ENCODE data around the gene RBMS3.

The RBMS3 gene

DNA sequence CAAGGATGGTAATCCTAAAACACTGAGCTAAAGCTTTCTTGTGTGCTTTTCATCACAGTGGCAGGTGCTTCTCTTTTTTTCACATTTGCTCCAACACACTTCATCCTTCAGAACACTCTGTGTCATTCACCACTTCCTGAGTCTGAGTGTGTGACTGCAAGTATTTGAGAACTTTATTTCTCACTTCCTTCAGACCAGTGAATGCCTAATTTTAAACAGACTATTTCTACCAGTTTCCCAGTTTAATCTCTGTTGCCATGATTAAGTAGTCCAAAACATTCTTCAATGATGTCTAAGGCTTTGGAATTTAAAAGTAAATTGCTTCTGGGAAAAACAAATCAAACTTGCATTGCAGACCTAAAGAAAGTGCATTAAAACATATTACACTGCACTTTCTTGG lies 541.2 kb downstream of the RBMS3 start:
- peak; percentile 2 for DNase-seq (ENCODE audit: extremely low read depth, insufficient read length)
- no peak for TF ChIP-seq CTCF (IDR thresholded peaks at IDR 0.05; ENCODE audit: insufficient read depth, low read length, poor library complexity, severe bottlenecking)

DNA sequence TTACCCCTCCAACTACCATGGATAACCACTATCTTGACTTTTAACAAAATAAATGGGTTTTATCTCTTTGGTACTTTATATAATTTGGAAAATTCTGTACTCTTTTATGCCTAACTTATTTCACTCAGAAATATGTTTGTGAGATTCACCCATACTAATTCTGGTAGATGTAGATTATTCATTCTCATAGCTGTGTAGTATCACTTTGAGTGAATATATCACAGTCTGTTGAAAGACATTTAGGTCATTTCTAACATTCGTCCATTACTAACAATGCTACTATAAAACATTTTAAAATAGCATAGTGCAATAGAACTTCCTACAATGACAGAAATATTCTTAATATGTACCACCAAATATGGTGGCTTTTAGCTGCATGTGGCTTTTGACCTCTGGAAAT lies 542.4 kb downstream of the RBMS3 start:
- TF ChIP-seq CTCF (IDR thresholded peaks at IDR 0.05; ENCODE audit: insufficient read depth, low read length, poor library complexity, severe bottlenecking): no peak
- DNase-seq (ENCODE audit: extremely low read depth, insufficient read length): no peak
- Histone ChIP-seq H3K27me3 (replicated peaks; ENCODE audit: control insufficient read depth, insufficient read depth, low read length) (no peaks in the 10 kb centered on the region), H3K4me3 (replicated peaks; ENCODE audit: low read depth, low read length) (no peak overlapping the region), H3K36me3 (ENCODE audit: control insufficient read depth, insufficient read depth, low read length) (no peaks in the 10 kb centered on the region)

More for the DNA sequence above, 541.2 kb downstream of the RBMS3 start:
- Histone ChIP-seq H3K4me3 (replicated peaks; ENCODE audit: low read depth, low read length) (no peak overlapping the region), H3K27me3 (replicated peaks; ENCODE audit: control insufficient read depth, insufficient read depth, low read length) (no peaks in the 10 kb centered on the region), H3K36me3 (ENCODE audit: control insufficient read depth, insufficient read depth, low read length) (no peaks in the 10 kb centered on the region)

DNA sequence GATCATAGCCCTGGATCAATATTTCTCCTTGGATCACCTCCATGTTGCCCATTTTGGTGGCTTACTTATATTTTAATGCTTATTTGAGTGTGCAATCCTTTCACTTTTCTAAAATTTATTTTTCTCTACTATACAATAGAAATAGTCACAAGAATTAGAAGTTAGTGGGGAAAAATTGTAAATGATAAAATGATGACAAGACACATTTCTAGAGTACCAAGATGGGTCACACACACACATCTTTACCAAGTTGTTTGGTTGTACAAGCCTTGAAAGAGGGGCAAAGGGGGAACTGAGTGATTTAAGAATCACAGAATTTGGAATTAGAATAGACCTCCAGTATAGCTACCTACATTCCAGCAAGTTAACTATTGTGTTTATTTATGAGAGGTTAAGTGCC lies 545.8 kb downstream of the RBMS3 start:
- Histone ChIP-seq H3K36me3 (ENCODE audit: control insufficient read depth, insufficient read depth, low read length) (no peaks in the 10 kb centered on the region), H3K4me3 (replicated peaks; ENCODE audit: low read depth, low read length) (no peak overlapping the region), H3K27me3 (replicated peaks; ENCODE audit: control insufficient read depth, insufficient read depth, low read length) (no peaks in the 10 kb centered on the region)
- no peak for TF ChIP-seq CTCF (IDR thresholded peaks at IDR 0.05; ENCODE audit: insufficient read depth, low read length, poor library complexity, severe bottlenecking)
- no peak for DNase-seq (ENCODE audit: extremely low read depth, insufficient read length)

DNA sequence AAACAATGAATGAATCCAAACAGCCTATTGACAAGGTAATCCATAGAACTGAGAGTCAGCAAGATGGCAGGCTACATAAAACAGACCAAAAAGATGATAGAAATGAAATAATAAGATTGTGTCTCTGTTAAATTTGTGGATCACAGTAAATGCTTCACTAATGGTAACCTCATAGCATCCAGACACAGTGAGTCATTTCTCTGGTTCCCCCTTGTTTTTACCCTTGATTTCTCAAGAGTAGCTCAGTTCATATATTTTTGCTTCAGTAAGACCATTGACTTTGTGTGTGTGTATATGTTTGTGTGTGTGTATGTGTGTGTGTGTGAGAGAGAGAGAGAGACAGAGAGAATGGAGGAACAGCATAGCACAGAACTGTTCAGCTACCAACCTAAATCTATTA lies 546.9 kb downstream of the RBMS3 start:
- no peak overlapping the region for H3K4me3 ChIP-seq (replicated peaks; ENCODE audit: low read depth, low read length)
- TF ChIP-seq CTCF (IDR thresholded peaks at IDR 0.05; ENCODE audit: insufficient read depth, low read length, poor library complexity, severe bottlenecking): no peak
- no peaks in the 10 kb centered on the region for H3K27me3 ChIP-seq (replicated peaks; ENCODE audit: control insufficient read depth, insufficient read depth, low read length)
- DNase-seq (ENCODE audit: extremely low read depth, insufficient read length): no peak
- H3K36me3 ChIP-seq (ENCODE audit: control insufficient read depth, insufficient read depth, low read length): no peaks in the 10 kb centered on the region

DNA sequence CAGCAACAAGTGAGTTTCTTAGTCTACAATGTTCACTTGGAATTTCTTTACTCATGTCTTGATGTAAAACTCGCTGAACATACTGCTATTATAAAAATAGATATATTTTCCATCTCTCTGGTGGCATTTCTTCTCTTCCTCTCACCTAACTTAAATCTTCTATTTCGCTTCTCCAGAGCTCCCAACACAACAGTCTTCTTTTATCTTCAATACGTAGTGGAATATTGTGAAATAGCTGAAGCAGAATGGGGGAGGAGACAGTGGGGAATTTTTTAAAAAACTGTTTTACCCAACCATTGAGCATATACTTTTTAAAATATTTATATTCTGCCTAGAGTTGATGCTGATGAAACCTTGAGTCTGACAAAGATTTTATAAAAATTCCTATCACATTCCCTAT lies 548.5 kb downstream of the RBMS3 start:
- Histone ChIP-seq H3K27me3 (replicated peaks; ENCODE audit: control insufficient read depth, insufficient read depth, low read length) (no peaks in the 10 kb centered on the region), H3K4me3 (replicated peaks; ENCODE audit: low read depth, low read length) (no peak overlapping the region), H3K36me3 (ENCODE audit: control insufficient read depth, insufficient read depth, low read length) (no peaks in the 10 kb centered on the region)
- no peak for DNase-seq (ENCODE audit: extremely low read depth, insufficient read length)
- no peak for TF ChIP-seq CTCF (IDR thresholded peaks at IDR 0.05; ENCODE audit: insufficient read depth, low read length, poor library complexity, severe bottlenecking)

- TF ChIP-seq CTCF (IDR thresholded peaks at IDR 0.05; ENCODE audit: insufficient read depth, low read length, poor library complexity, severe bottlenecking): no peak
- Histone ChIP-seq H3K4me3 (replicated peaks; ENCODE audit: low read depth, low read length) (no peak overlapping the region), H3K36me3 (ENCODE audit: control insufficient read depth, insufficient read depth, low read length) (no peaks in the 10 kb centered on the region), H3K27me3 (replicated peaks; ENCODE audit: control insufficient read depth, insufficient read depth, low read length) (no peaks in the 10 kb centered on the region)
- DNase-seq (ENCODE audit: extremely low read depth, insufficient read length): no peak
Observed at GRCh38 chr3:29850641-29851040, 569.8 kb downstream of the RBMS3 start.
